IMR-90 (cell line): Measurements from ENCODE around the gene PPM1D. TPM values are rescaled to one million over a fixed set of nuclear protein-coding genes. Genes with fewer than 3 reads are reported as not detected.
A peak's percentile ranks its signal among the peaks of the same experiment; 100 is the strongest.

Experiments used
- ATAC-seq: fragments of 200-7000 bp; cut with Tn5 transposase; 2 replicates; pipeline ENCODE4 v1.9.1; 2020; ENCODE audit warnings: low read depth, mild to moderate bottlenecking, moderate library complexity
- BruUV-seq: library from RNA; stranded (reverse); fragments of 400-500 nt; replicated peaks from 2 replicates; lab custom pipeline; 2021; lab: Mats Ljungman, UMichigan
- CTCF ChIA-PET: fragments of 300-600 bp; formaldehyde crosslinking; extraction: SDS; loops from one replicate; lab custom pipeline; 2021; ENCODE audit warnings: antibody characterized with exemption; lab: Yijun Ruan, JAX
- POLR2A ChIA-PET: fragments of 300-600 bp; sonication (Branson Sonifier 250); formaldehyde crosslinking; loops from one replicate; lab custom pipeline; 2022; ENCODE audit warnings: antibody characterized with exemption; ENCODE audit not compliant: unreplicated experiment; lab: Charles Lee
- DNase-seq: peaks from one replicate; pipeline ENCODE4 v3.0.0; 2013
- H2AFZ ChIP-seq: replicated peaks from 2 replicates; pipeline ENCODE3; 2013; ENCODE audit warnings: low read length, mild to moderate bottlenecking; ENCODE audit not compliant: poor library complexity
- H2AK5ac ChIP-seq: 2 replicates; pipeline ENCODE4 v1.6.1; 2013; ENCODE audit warnings: low read depth, low read length, inconsistent platforms
- H2AK9ac ChIP-seq: replicated peaks from 2 replicates; pipeline ENCODE3; 2013; ENCODE audit warnings: mild to moderate bottlenecking, low read depth, low read length, moderate library complexity; ENCODE audit not compliant: poor library complexity
- H2BK120ac ChIP-seq: 2 replicates; pipeline ENCODE4 v1.6.1; 2013; ENCODE audit warnings: low read depth, low read length, inconsistent platforms
- H2BK15ac ChIP-seq: 3 replicates; pipeline ENCODE4 v1.6.1; 2013; ENCODE audit warnings: low read depth, low read length, inconsistent platforms
- H2BK20ac ChIP-seq: 2 replicates; pipeline ENCODE4 v1.6.1; 2013; ENCODE audit warnings: low read depth, mild to moderate bottlenecking, inconsistent platforms, low read length, moderate library complexity
- H2BK5ac ChIP-seq: 2 replicates; pipeline ENCODE4 v1.6.1; 2013; ENCODE audit warnings: mild to moderate bottlenecking, low read depth, low read length, inconsistent platforms; ENCODE audit not compliant: poor library complexity, severe bottlenecking
- H3K14ac ChIP-seq: replicated peaks from 2 replicates; pipeline ENCODE4 v1.6.1; 2013; ENCODE audit warnings: low read depth, low read length, inconsistent platforms
- H3K18ac ChIP-seq: 2 replicates; pipeline ENCODE4 v1.6.1; 2013; ENCODE audit warnings: low read depth, low read length, control low read depth
- H3K23ac ChIP-seq: 2 replicates; pipeline ENCODE4 v1.6.1; 2013; ENCODE audit warnings: low read depth, low read length, inconsistent platforms
- H3K27ac ChIP-seq: 2 replicates; pipeline ENCODE4 v1.5.1; 2013; ENCODE audit warnings: mild to moderate bottlenecking, control low read depth, low read length; ENCODE audit not compliant: insufficient read depth
- H3K27me3 ChIP-seq: 2 replicates; pipeline ENCODE4 v1.6.1; 2013; ENCODE audit warnings: low read length; ENCODE audit not compliant: control insufficient read depth, insufficient read depth
- H3K36me3 ChIP-seq: 2 replicates; pipeline ENCODE4 v1.6.1; 2013; ENCODE audit warnings: low read length, mixed read lengths; ENCODE audit not compliant: control insufficient read depth, insufficient read depth
- H3K4ac ChIP-seq: 2 replicates; pipeline ENCODE4 v1.6.1; 2013; ENCODE audit warnings: low read depth, low read length, inconsistent platforms
- H3K4me1 ChIP-seq: 2 replicates; pipeline ENCODE4 v1.6.1; 2013; ENCODE audit warnings: low read length, mixed read lengths; ENCODE audit not compliant: control insufficient read depth, insufficient read depth
- H3K4me2 ChIP-seq: 2 replicates; pipeline ENCODE4 v1.6.1; 2013; ENCODE audit warnings: low read depth, mild to moderate bottlenecking, control low read depth, low read length, moderate library complexity
- H3K4me3 ChIP-seq: 2 replicates; pipeline ENCODE4 v1.5.1; 2013; ENCODE audit warnings: low read depth, mild to moderate bottlenecking, control low read depth, low read length, moderate library complexity; ENCODE audit not compliant: insufficient read depth
- H3K56ac ChIP-seq: 2 replicates; pipeline ENCODE4 v1.6.1; 2013; ENCODE audit warnings: low read length, inconsistent platforms; ENCODE audit not compliant: insufficient read depth; ENCODE audit errors: extremely low read depth
- H3K79me1 ChIP-seq, 2 experiments: 2 replicates each; pipeline ENCODE4 v1.6.1; 2013; ENCODE audit warnings: low read length in 2 of 2, inconsistent platforms in 1 of 2, low read depth in 1 of 2
- H3K9ac ChIP-seq: 2 replicates; pipeline ENCODE4 v1.6.1; 2013; ENCODE audit warnings: low read depth, low read length, control low read depth
- H3K9me1 ChIP-seq: 2 replicates; pipeline ENCODE4 v1.6.1; 2013; ENCODE audit warnings: low read length, inconsistent platforms; ENCODE audit not compliant: insufficient read depth
- H3K9me3 ChIP-seq: 2 replicates; pipeline ENCODE4 v1.6.1; 2013; ENCODE audit warnings: low read length; ENCODE audit not compliant: control insufficient read depth, insufficient read depth
- H4K20me1 ChIP-seq: 2 replicates; pipeline ENCODE4 v1.6.1; 2013; ENCODE audit warnings: low read length, inconsistent platforms; ENCODE audit not compliant: insufficient read depth
- H4K5ac ChIP-seq: 2 replicates; pipeline ENCODE4 v1.6.1; 2013; ENCODE audit warnings: mild to moderate bottlenecking, low read depth, low read length, control low read depth
- H4K8ac ChIP-seq, 2 experiments: 2 replicates each; pipeline ENCODE4 v1.6.1; 2013; ENCODE audit warnings: low read depth in 2 of 2, low read length in 2 of 2, control low read depth in 1 of 2, inconsistent platforms in 1 of 2
- H4K91ac ChIP-seq: 2 replicates; pipeline ENCODE4 v1.6.1; 2013; ENCODE audit warnings: low read depth, low read length, inconsistent platforms; ENCODE audit not compliant: insufficient read depth
- BHLHE40 ChIP-seq: fragments of 150-350 bp; IDR thresholded peaks from 2 replicates; pipeline ENCODE4 v1.6.1; 2016; ENCODE audit warnings: mild to moderate bottlenecking, low read depth, low read length
- CEBPB ChIP-seq: IDR thresholded peaks from 2 replicates; pipeline ENCODE4 v1.6.1; 2012; ENCODE audit warnings: low read depth, low read length, improper control_type of control experiment
- CHD1 ChIP-seq: IDR thresholded peaks from 2 replicates; pipeline ENCODE4 v1.6.1; 2012; ENCODE audit warnings: low read depth, low read length, improper control_type of control experiment
- MAFK ChIP-seq: IDR thresholded peaks from 2 replicates; pipeline ENCODE4 v1.6.1; 2012; ENCODE audit warnings: low read depth, low read length, improper control_type of control experiment
- MAZ ChIP-seq: IDR thresholded peaks from 2 replicates; pipeline ENCODE4 v1.6.1; 2012; ENCODE audit warnings: low read depth, mild to moderate bottlenecking, low read length, improper control_type of control experiment, moderate library complexity, borderline replicate concordance
- NFE2L2 ChIP-seq: fragments of 150-350 bp; IDR thresholded peaks from 2 replicates; pipeline ENCODE4 v1.6.1; 2016; ENCODE audit warnings: low read depth, mild to moderate bottlenecking, low read length
- RAD21 ChIP-seq: IDR thresholded peaks from 2 replicates; pipeline ENCODE4 v1.6.1; 2012; ENCODE audit warnings: low read length, improper control_type of control experiment
- RCOR1 ChIP-seq: IDR thresholded peaks from 2 replicates; pipeline ENCODE4 v1.6.1; 2012; ENCODE audit warnings: mild to moderate bottlenecking, low read length, improper control_type of control experiment; ENCODE audit not compliant: insufficient replicate concordance
- RFX5 ChIP-seq: IDR thresholded peaks from 2 replicates; pipeline ENCODE4 v1.8.0; 2012; ENCODE audit warnings: low read depth, mild to moderate bottlenecking, low read length, moderate library complexity
- USF2 ChIP-seq: fragments of 150-350 bp; IDR thresholded peaks from 2 replicates; pipeline ENCODE4 v1.6.1; 2017; ENCODE audit warnings: mild to moderate bottlenecking, antibody characterized with exemption, low read length, low read depth
- WGBS, 2 experiments: methylation state at CpG; one replicate each; pipeline versions ENCODE4 v1.1.5 to v1.1.7; 2013; ENCODE audit warnings: missing lambda C conversion rate in 2 of 2; ENCODE audit not compliant: insufficient read length in 1 of 2; ENCODE audit errors: extremely low coverage in 2 of 2; 5-methylcytosine and 5-hydroxymethylcytosine counted together
- dilution Hi-C: fragments of 300-500 bp; cut with HindIII; formaldehyde crosslinking; loops from one replicate; pipeline ENCODE4 v1.14.3; 2018; ENCODE audit warnings: low sequenced_read_pairs; ENCODE audit not compliant: unreplicated experiment
- in situ Hi-C: fragments of 300-500 bp; cut with MboI; formaldehyde crosslinking; loops from 3 replicates; pipeline ENCODE4 v1.14.3; 2019; ENCODE audit warnings: low sequenced_read_pairs, inconsistent platforms, mixed read lengths
- intact Hi-C: fragments of 100-400 bp; cut with micrococcal nuclease; formaldehyde crosslinking; loops from 2 replicates; pipeline ENCODE4 v1.10.0; 2022
- polyA plus RNA-seq, 3 experiments: library from polyadenylated mRNA; depleted of rRNA; stranded (reverse); fragments of >200 nt; gene quantifications; 2 replicates each; pipeline ENCODE4 v1.2.3, GENCODE V29; 2012; ENCODE audit warnings: low replicate concordance in 1 of 3
- total RNA-seq: library from RNA; depleted of rRNA; stranded (reverse); fragments of >200 nt; gene quantifications from 2 replicates; pipeline ENCODE4 v1.2.3, GENCODE V29; 2012
- TF ChIP-seq, protein P1 (sequence below): conservative IDR thresholded peaks from 2 replicates; pipeline ENCODE4 v1.5.1; 2012; ENCODE audit warnings: mild to moderate bottlenecking, low read depth, low read length, improper control_type of control experiment

PPM1D gene
- total and polyA plus RNA-seq, 2 of the 4 experiments (the other 2 are of a cell fraction), result 5.5 to 16.1 TPM

DNA sequence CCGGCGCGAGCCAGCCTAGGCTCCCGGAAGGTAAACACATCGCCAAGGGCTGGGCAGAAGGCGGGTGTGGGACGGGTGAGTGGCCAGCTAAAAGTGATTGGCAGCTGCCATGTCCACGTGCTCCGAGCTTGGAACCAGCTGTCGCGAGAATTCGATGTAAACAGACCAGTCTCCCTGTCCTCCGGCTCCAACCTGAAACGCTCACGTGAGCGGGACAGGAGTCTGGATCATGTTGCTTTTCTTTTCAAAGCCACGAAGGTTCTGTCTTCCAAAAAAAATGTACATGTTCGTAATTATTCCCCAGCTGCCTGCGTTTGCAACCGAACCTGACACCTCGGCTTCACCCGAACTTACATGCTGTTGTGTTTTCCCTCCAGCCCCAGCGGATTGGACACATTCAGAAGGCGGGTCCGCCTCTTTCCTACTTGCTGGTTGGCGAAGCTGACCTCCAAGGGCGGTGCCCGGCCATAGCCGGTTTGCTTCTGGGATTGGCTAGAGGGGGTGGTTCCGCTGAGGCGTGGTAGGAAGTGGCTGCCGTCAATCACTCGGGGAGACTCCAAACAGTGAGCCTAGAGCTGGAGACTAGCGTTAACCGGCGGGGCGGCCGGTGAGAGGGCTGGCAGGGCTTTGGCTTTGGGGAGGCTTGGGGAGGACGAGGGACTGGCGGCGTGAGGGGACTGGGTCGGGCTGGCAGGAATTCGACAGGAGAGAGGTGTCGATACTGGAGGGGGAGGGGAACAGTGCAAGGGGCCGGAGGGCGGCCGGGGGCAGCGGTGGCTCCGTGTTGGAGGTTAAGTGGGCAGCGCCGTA lies 77.5 kb downstream of the PPM1D start, which contains the start of gene BCAS3 (continued):
- TF ChIP-seq MAZ, result peak; percentile 26; the same call in 1 of the 2 replicates
- TF ChIP-seq CEBPB, result no peak
- 0 out of 2 replicates have a peak, but pooled peaks have one; percentile 18 for TF ChIP-seq CHD1

DNA sequence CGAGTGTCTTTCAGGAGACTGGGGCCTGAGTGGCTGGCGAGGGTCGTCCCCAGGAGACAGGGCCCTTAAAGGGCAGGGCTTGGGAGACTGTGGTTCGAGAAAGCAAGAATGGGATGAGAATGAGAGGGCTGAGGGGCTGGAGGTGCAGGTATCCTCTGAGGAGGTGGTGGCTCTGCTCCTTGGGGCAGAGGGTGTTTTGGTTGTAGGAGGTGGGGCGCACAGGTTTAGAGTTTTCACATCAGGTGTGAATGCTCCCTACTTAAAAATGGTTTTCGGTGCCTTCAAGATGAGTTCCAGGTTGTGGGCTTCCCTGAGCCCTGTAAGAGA lies 78.1 kb downstream of the PPM1D start:
- Histone ChIP-seq H3K9me1 (no peaks in the 10 kb centered on the region), H2AK9ac (peak overlapping the region; percentile 43), H3K4ac (peak overlapping the region; percentile 34), H4K8ac (peak overlapping the region in 1 of 2 experiments; percentile 41; a peak in 1 of 4 replicates), H4K91ac (no peak overlapping the region; the same call in 1 of the 2 replicates), H3K79me1 (peaks cover 9 to 10% of the 10 kb centered on the region in 2 experiments; a peak in 3 of 4 replicates), H3K4me1 (peaks cover 3% of the 10 kb centered on the region; the same call in 1 of the 2 replicates), H3K27ac (peak overlapping the region; percentile 43), H4K5ac (peak overlapping the region; percentile 10; the same call in 1 of the 2 replicates), H3K56ac (peak overlapping the region; percentile 47; the same call in 1 of the 2 replicates), H2BK120ac (no peak overlapping the region), H3K36me3 (no peaks in the 10 kb centered on the region), H3K14ac (peak overlapping the region; percentile 75), H3K23ac (peak overlapping the region; percentile 19; the same call in 1 of the 2 replicates), H3K4me2 (peak overlapping the region; percentile 93), H2AFZ (peak overlapping the region; percentile 91), H3K9ac (peak overlapping the region; percentile 70), H2BK5ac (peak overlapping the region; percentile 21), H3K27me3 (no peaks in the 10 kb centered on the region), H3K4me3 (peak overlapping the region; percentile 55), H2BK20ac (no peak overlapping the region), H2AK5ac (no peak overlapping the region), H3K9me3 (no peaks in the 10 kb centered on the region), H4K20me1 (no peaks in the 10 kb centered on the region), H3K18ac (no peak overlapping the region), H2BK15ac (no peak overlapping the region)
- no peak for ATAC-seq
- BruUV-seq, result no TSS peak
- dilution Hi-C loops (no loop called here), intact Hi-C loops (loop anchor here (5.0 kb wide), 1 partner anchor 649 kb away; no protein-coding TSS in a partner anchor), in situ Hi-C loops (no loop called here)
- 10% methylated on average over 6 of the region's 6 CpGs; no CpG with 5 or more reads in 1 of the 2 experiments for WGBS, 2 experiments
- ChIA-PET POLR2A (no interaction called here), CTCF (no interaction called here)
- DNase-seq, result no peak
- TF ChIP-seq RFX5 (no peak), CEBPB (no peak), RCOR1 (no peak), MAFK (no peak), CHD1 (no peak), NFE2L2 (no peak), BHLHE40 (no peak), RAD21 (no peak), USF2 (no peak)
- TF ChIP-seq, protein P1, sequence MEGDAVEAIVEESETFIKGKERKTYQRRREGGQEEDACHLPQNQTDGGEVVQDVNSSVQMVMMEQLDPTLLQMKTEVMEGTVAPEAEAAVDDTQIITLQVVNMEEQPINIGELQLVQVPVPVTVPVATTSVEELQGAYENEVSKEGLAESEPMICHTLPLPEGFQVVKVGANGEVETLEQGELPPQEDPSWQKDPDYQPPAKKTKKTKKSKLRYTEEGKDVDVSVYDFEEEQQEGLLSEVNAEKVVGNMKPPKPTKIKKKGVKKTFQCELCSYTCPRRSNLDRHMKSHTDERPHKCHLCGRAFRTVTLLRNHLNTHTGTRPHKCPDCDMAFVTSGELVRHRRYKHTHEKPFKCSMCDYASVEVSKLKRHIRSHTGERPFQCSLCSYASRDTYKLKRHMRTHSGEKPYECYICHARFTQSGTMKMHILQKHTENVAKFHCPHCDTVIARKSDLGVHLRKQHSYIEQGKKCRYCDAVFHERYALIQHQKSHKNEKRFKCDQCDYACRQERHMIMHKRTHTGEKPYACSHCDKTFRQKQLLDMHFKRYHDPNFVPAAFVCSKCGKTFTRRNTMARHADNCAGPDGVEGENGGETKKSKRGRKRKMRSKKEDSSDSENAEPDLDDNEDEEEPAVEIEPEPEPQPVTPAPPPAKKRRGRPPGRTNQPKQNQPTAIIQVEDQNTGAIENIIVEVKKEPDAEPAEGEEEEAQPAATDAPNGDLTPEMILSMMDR, result no peak
